Fibroblast of lung (primary cell): ENCODE data around the gene TPP2.

Experiments used
- CTCF ChIP-seq, 2 donors: IDR thresholded peaks in 1 of 2; conservative IDR thresholded peaks in 1 of 2; 1 replicate in 1 of 2; 2 replicates in 1 of 2; pipeline ENCODE4 v1.5.1; 2011 to 2012; ENCODE audit warnings: low read length in 2 of 2, control low read depth in 1 of 2, inconsistent platforms in 1 of 2, low read depth in 1 of 2, mild to moderate bottlenecking in 1 of 2
- EZH2 ChIP-seq: IDR thresholded peaks from 2 replicates; pipeline ENCODE4 v1.5.1; 2012; ENCODE audit warnings: low read length, control low read depth, mild to moderate bottlenecking; ENCODE audit errors: missing control alignments

GRCh38 chr13:102628559-102628958, 31.8 kb downstream of the TPP2 start:
- TF ChIP-seq CTCF (conservative IDR thresholded peaks at IDR 0.05 in 1 of 2, IDR thresholded peaks at IDR 0.05 in 1 of 2; ENCODE audit: low read depth in 1 of 2, low read length in 2 of 2) (no peak), EZH2 (no peak)
